Measurements from ENCODE around the gene KIF14. TPM values are rescaled to one million over a fixed set of nuclear protein-coding genes. Genes with fewer than 3 reads are reported as not detected.

The KIF14 gene
- total RNA-seq (2022) (17.2 and 20.7 TPM in 2 replicates), Bru-seq, nascent RNA (percentile 83 among the genes with signal in this experiment), BruChase-seq, experiment 1, labeled RNA remaining after a 6-hour chase (percentile 80 among the genes with signal in this experiment), BruChase-seq, experiment 2, labeled RNA remaining after a 2-hour chase (percentile 86 among the genes with signal in this experiment)
- long read RNA-seq, full-length matches to known transcripts, result 2 of 8 reads
- long read RNA-seq, partial matches to known transcripts, result 2 of 8 reads
- long read RNA-seq, other reads (novel, unspliced or antisense), result 4 of 8 reads

DNA sequence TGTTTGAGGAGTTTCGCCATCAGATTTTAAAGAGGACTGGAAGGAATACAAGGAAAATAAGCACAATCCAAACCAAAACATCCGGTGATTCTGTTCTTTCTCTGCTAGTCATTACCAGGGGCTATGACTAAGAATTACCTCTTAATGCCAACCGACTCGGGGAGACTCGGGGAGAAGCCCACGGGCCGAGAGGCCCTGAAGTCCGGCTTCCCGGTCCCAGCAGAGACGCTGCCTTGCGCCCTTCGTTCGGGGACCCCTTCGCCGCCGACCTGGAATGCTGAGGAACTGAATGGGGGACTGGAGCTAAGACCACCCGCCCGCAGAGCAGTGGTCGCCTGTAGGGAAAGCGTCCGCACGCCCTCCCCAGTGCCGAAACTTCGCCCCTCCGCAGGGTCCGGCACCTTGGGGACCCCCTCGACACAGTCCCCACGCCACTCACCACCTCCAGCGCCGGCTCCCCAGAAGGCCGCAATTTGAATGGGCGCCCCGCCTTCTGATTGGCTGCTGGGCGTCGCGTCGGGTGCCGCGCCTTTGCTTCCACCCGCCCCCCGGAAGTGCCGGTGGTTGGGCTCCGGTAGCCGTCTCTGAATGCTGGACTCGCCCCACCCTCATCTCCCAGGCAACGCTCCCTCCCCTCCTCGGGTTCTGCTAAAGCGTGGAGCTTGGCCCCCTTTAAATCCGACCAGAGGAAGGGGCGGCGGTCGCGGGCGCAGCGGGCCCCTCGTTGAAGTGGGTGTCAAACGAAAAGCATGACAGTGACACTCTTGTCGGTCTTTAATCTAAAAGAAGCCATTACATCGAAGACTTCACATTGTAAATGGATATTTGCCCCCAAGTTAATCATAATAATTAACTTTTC, at the start of gene KIF14:
TSS of gene KIF14 (minus strand) at position 479 of the 859 bp plus-strand sequence. CDS start 2,028 bp downstream, outside the sequence.
- Mint-ChIP-seq H3K4me1 (ENCODE audit: low read depth, unreplicated experiment) (peaks cover 18% of the 10 kb centered on the region), H3K36me3 (ENCODE audit: insufficient read depth, unreplicated experiment) (peaks cover 26% of the 10 kb centered on the region), H3K27ac (ENCODE audit: unreplicated experiment) (peak within 1 kb of the TSS; percentile 97), H3K4me3 (ENCODE audit: low read depth, unreplicated experiment) (peak within 1 kb of the TSS; percentile 97), H3K9me3 (ENCODE audit: low read depth, unreplicated experiment) (no peaks in the 10 kb centered on the region), H3K27me3 (ENCODE audit: unreplicated experiment) (no peaks in the 10 kb centered on the region)
- TF ChIP-seq, protein P1, sequence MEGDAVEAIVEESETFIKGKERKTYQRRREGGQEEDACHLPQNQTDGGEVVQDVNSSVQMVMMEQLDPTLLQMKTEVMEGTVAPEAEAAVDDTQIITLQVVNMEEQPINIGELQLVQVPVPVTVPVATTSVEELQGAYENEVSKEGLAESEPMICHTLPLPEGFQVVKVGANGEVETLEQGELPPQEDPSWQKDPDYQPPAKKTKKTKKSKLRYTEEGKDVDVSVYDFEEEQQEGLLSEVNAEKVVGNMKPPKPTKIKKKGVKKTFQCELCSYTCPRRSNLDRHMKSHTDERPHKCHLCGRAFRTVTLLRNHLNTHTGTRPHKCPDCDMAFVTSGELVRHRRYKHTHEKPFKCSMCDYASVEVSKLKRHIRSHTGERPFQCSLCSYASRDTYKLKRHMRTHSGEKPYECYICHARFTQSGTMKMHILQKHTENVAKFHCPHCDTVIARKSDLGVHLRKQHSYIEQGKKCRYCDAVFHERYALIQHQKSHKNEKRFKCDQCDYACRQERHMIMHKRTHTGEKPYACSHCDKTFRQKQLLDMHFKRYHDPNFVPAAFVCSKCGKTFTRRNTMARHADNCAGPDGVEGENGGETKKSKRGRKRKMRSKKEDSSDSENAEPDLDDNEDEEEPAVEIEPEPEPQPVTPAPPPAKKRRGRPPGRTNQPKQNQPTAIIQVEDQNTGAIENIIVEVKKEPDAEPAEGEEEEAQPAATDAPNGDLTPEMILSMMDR (IDR thresholded peaks at IDR 0.05; ENCODE audit: unreplicated experiment), result no peak
- intact Hi-C loops (cut with micrococcal nuclease; ENCODE audit: unreplicated experiment), result loop anchor here (5.0 kb wide), 3 partner anchors 47 to 492 kb away; partner anchors contain the start of genes CACNA1S and DDX59
- DNase-seq, result peak; percentile 98
- TSS peak; percentile 65 for BruUV-seq (replicated peaks)
- CTCF ChIA-PET, result interaction anchor here (0.6 to 2.1 kb wide), 4 partner anchors 36 to 319 kb away, joined by 3 to 24 read pairs (median 4); partner anchors contain the start of gene DDX59

- H3K27ac Mint-ChIP-seq (ENCODE audit: unreplicated experiment), result peak within 1 kb of the TSS; percentile 97
- peaks cover 22% of the 10 kb centered on the region for H3K4me1 Mint-ChIP-seq (ENCODE audit: low read depth, unreplicated experiment)
- peaks cover 34% of the 10 kb centered on the region for H3K36me3 Mint-ChIP-seq (ENCODE audit: insufficient read depth, unreplicated experiment)
- DNase-seq, result peak; percentile 98
- TF ChIP-seq, protein P1 (IDR thresholded peaks at IDR 0.05; ENCODE audit: unreplicated experiment), result no peak
- intact Hi-C loops (cut with micrococcal nuclease; ENCODE audit: unreplicated experiment), result loop anchor here (5.0 kb wide), 2 partner anchors 47 to 73 kb away; partner anchors contain the start of gene KIF14
- no TSS peak for BruUV-seq (replicated peaks)
- H3K9me3 Mint-ChIP-seq (ENCODE audit: low read depth, unreplicated experiment), result no peaks in the 10 kb centered on the region
- H3K4me3 Mint-ChIP-seq (ENCODE audit: low read depth, unreplicated experiment), result peak within 1 kb of the TSS; percentile 95
- H3K27me3 Mint-ChIP-seq (ENCODE audit: unreplicated experiment), result no peaks in the 10 kb centered on the region
- CTCF ChIA-PET, result interaction anchor here (0.5 to 2.3 kb wide), 15 partner anchors 8 to 1078 kb away, joined by 3 to 24 read pairs (median 5); partner anchors contain the start of gene CAMSAP2
Measured at GRCh38 chr1:200669314-200670241, 49.0 kb upstream of the KIF14 start, which contains the start of gene DDX59. DDX59 (minus strand) TSS chr1:200669907; CDS start chr1:200666740, 3,167 bp downstream.

DNA sequence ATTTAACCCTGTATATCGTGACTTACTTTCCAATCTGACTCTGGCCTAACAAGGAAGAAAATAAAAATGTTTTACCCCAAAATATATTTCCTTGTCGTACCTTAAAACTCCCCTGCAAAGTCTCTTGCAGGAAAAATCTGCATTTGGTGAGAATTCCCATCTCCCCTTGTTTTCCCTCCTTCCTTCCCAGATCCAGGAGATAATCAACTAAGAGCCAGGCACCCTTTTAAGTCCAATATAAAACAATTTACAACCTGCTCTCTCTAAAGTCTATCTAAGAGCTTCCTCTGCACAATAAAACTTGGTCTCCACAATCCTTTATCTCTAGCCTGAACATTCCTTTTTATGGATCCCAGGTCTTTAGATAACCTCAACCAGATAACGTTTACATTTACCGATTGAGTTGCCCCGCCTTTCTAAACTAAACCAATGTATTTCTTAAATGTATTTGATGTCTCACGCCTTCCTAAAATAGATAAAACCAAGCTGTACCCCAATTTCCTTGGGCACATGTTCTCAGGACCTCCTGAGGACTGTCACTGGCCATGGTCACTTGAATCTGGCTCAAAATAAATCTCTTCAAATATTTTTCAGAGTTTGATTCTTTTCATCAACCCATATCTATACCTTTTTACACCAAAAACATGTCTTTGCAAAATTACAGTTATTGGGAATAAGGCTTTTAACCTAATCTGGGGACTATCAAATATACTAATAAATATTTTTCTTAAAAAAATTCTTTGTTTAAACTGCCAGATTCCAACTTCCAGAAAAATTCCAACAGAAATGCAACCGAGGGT, 48.2 kb upstream of the KIF14 start:
- CTCF ChIA-PET, result interaction anchor here (0.6 to 2.3 kb wide), 7 partner anchors 9 to 222 kb away, joined by 3 to 24 read pairs (median 5); partner anchors contain the start of gene CAMSAP2
- intact Hi-C loops (cut with micrococcal nuclease; ENCODE audit: unreplicated experiment), result loop anchor here (5.0 kb wide), 2 partner anchors 46 to 74 kb away; partner anchors contain the start of gene KIF14
- H3K4me1 Mint-ChIP-seq (ENCODE audit: low read depth, unreplicated experiment), result peaks cover 21% of the 10 kb centered on the region
- no peaks in the 10 kb centered on the region for H3K9me3 Mint-ChIP-seq (ENCODE audit: low read depth, unreplicated experiment)
- no peaks in the 10 kb centered on the region for H3K27me3 Mint-ChIP-seq (ENCODE audit: unreplicated experiment)
- H3K4me3 Mint-ChIP-seq (ENCODE audit: low read depth, unreplicated experiment), result peak overlapping the region; percentile 95
- H3K36me3 Mint-ChIP-seq (ENCODE audit: insufficient read depth, unreplicated experiment), result peaks cover 34% of the 10 kb centered on the region
- TSS peak; percentile 83 for BruUV-seq (replicated peaks)
- peak overlapping the region; percentile 97 for H3K27ac Mint-ChIP-seq (ENCODE audit: unreplicated experiment)
- DNase-seq, result no peak
- TF ChIP-seq, protein P1 (IDR thresholded peaks at IDR 0.05; ENCODE audit: unreplicated experiment), result no peak
